KMS-11 (cell line): Measurements from ENCODE around the gene TPD52L2.

Source experiments
- H2AFZ ChIP-seq: fragments of 200-600 bp; sonication (generic); 2 replicates; pipeline ENCODE4 v1.6.1; 2016; ENCODE audit warnings: antibody characterized with exemption, mixed run types, low read depth
- H3K27ac ChIP-seq: fragments of 200-600 bp; sonication (generic); 2 replicates; pipeline ENCODE4 v1.6.1; 2016; ENCODE audit warnings: mild to moderate bottlenecking, mixed run types
- H3K27me3 ChIP-seq: fragments of 200-600 bp; sonication (generic); 2 replicates; pipeline ENCODE4 v1.6.1; 2017; ENCODE audit warnings: mild to moderate bottlenecking, low read depth, mixed run types, moderate library complexity; ENCODE audit not compliant: insufficient read depth
- H3K36me3 ChIP-seq: fragments of 200-600 bp; sonication (generic); 2 replicates; pipeline ENCODE4 v1.6.1; 2017; ENCODE audit warnings: mild to moderate bottlenecking, mixed run types; ENCODE audit not compliant: insufficient read depth
- H3K4me1 ChIP-seq: fragments of 200-600 bp; sonication (generic); 2 replicates; pipeline ENCODE4 v1.6.1; 2016; ENCODE audit warnings: mild to moderate bottlenecking, low read depth, mixed run types; ENCODE audit not compliant: poor library complexity, severe bottlenecking
- H3K4me2 ChIP-seq: fragments of 200-600 bp; sonication (generic); 2 replicates; pipeline ENCODE4 v1.7.0; 2016; ENCODE audit warnings: mild to moderate bottlenecking, mixed run types
- H3K4me3 ChIP-seq: fragments of 200-600 bp; sonication (generic); IDR thresholded peaks from 2 replicates; pipeline ENCODE4 v1.6.1; 2017; ENCODE audit warnings: low read depth, low read length, mixed read lengths; ENCODE audit not compliant: insufficient read depth
- H3K79me2 ChIP-seq: fragments of 200-600 bp; sonication (generic); 2 replicates; pipeline ENCODE4 v1.6.1; 2016; ENCODE audit warnings: low read depth, mixed run types; ENCODE audit not compliant: insufficient read depth
- H3K9ac ChIP-seq: fragments of 200-600 bp; sonication (generic); 2 replicates; pipeline ENCODE4 v1.6.1; 2016; ENCODE audit warnings: mild to moderate bottlenecking, mixed run types
- H4K20me1 ChIP-seq: fragments of 200-600 bp; sonication (generic); 2 replicates; pipeline ENCODE4 v1.6.1; 2016; ENCODE audit warnings: mild to moderate bottlenecking, mixed run types; ENCODE audit not compliant: insufficient read depth
- TF ChIP-seq, protein P1 (sequence below): fragments of 200-600 bp; sonication (generic); conservative IDR thresholded peaks from 2 replicates; pipeline ENCODE4 v1.6.1; 2017; ENCODE audit warnings: low read depth, mild to moderate bottlenecking, antibody characterized with exemption, low read length, moderate library complexity, mixed read lengths

The TPD52L2 gene

DNA sequence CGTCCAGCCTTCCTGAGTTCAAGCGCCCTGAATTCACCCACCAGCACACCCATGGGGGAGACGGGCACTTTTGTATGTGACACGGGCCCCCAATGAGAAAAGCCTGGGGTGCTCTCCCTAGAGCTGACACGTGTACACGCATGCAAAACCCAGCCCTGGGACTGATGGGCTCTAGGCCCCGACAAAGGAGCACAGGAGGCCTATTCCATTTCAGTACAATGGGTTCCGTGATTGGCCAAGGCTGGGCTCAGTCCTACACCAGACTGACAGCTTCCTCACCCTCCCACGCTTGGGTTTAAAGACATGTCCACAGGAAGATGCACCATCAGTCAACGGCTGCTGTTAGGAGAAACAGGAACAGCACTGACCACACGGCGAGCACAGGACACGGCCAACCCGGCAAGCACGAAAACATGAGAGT lies 42.8 kb upstream of the TPD52L2 start:
- H3K4me3 ChIP-seq: no peak overlapping the region
- TF ChIP-seq, protein P1, sequence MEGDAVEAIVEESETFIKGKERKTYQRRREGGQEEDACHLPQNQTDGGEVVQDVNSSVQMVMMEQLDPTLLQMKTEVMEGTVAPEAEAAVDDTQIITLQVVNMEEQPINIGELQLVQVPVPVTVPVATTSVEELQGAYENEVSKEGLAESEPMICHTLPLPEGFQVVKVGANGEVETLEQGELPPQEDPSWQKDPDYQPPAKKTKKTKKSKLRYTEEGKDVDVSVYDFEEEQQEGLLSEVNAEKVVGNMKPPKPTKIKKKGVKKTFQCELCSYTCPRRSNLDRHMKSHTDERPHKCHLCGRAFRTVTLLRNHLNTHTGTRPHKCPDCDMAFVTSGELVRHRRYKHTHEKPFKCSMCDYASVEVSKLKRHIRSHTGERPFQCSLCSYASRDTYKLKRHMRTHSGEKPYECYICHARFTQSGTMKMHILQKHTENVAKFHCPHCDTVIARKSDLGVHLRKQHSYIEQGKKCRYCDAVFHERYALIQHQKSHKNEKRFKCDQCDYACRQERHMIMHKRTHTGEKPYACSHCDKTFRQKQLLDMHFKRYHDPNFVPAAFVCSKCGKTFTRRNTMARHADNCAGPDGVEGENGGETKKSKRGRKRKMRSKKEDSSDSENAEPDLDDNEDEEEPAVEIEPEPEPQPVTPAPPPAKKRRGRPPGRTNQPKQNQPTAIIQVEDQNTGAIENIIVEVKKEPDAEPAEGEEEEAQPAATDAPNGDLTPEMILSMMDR: no peak
- no peaks in the 10 kb centered on the region for H3K36me3 ChIP-seq
- H3K4me2 ChIP-seq: no peak overlapping the region
- no peaks in the 10 kb centered on the region for H3K79me2 ChIP-seq
- no peak overlapping the region for H3K9ac ChIP-seq
- no peaks in the 10 kb centered on the region for H4K20me1 ChIP-seq
- H3K4me1 ChIP-seq: no peaks in the 10 kb centered on the region
- H2AFZ ChIP-seq: no peak overlapping the region
- no peak overlapping the region for H3K27ac ChIP-seq
- peaks cover 93% of the 10 kb centered on the region for H3K27me3 ChIP-seq

DNA sequence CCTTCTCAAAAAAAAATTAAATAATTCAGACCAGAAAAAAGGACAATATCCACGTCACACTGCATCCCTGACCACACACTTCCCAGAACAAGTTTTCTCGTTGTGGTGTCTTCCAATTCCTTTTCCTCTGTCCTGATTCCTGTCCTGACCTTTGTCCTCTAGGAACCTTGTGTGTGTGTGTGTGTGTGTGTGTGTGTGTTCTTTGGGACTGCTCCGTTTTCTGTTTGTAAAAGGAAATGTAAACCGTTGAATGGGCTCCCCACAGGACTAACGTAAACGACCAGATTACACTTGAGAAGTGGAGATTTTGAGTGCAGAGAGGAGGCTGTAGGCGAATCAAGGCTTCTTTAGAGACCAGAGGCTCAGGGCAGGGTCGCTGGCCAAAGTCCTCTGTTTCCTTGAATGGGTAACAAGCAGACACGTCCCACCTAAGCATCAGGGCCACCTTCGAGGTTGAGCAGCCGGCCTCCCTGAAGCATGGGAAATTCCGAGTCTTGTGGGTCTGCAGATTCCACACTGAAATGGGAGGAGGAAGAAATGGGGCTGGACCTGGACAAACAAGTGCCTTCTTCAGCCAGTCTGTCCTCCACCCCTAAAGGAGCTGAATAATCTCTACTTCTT lies 41.3 kb upstream of the TPD52L2 start:
- Histone ChIP-seq H3K4me3 (no peak overlapping the region), H3K27ac (no peak overlapping the region), H3K36me3 (no peaks in the 10 kb centered on the region), H2AFZ (no peak overlapping the region), H3K27me3 (peaks cover 92% of the 10 kb centered on the region), H3K9ac (no peak overlapping the region), H3K4me2 (no peak overlapping the region), H3K4me1 (no peaks in the 10 kb centered on the region), H4K20me1 (no peaks in the 10 kb centered on the region), H3K79me2 (no peaks in the 10 kb centered on the region)
- TF ChIP-seq, protein P1: no peak

DNA sequence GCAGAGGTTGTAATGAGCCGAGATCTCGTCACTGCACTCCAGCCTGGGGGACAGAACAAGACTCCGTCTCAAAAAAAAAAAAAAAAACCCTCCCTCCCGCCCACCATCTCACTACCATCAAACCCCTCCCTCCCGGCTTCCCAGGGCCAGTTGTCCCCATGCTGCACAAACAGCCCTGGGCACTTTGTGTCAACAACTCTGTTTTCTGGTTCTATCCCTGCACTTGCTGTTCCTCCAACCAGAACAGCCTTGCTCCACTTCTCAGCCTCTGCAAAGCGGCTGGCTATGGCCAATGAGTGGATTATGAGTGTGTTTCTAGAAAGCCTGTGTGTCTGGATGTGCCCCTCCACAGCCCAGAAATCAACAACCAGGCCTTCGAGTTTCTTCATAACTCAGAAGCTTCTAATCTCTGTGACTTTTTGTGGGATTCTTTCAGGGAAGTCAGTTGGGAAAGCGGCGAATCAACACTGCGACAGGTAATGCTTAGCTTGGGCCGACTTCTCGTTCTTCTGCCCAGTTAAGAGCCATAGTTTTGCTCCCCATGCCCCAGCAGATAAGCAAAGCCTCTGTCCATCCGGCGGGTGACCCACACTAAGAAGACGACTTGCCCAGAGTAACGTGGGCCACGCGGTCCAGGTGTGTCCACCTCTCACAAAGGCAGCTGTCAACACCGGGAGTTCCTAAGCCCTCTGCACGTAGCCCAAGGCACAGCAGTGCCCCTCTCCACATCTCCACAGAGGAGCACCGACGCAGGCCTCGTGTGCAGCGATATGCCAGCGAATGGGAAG lies 39.5 kb upstream of the TPD52L2 start:
- Histone ChIP-seq H3K27me3 (peaks cover 91% of the 10 kb centered on the region), H3K4me2 (no peak overlapping the region)

DNA sequence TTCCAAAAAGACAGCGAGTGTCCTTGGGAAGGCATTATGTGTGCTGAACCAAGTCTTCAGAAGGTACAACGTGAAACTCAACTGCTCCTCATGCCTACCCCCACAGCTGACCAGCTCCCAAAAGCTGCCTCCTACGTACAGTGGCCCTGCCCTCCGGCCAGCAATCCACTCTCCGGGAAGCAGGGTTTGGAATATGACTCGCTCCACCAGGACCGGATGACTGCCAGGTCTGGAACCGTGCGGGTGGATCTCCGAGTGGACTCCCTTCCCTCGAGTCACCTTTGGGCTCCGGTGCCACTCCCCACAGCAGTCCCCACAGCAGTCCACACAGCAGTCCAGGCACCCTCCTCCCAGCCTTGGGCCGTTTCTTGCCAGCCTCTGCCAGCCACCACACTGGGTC lies 38.3 kb upstream of the TPD52L2 start:
- H3K9ac ChIP-seq: no peak overlapping the region
- no peaks in the 10 kb centered on the region for H3K4me1 ChIP-seq
- H3K27me3 ChIP-seq: peaks cover 79% of the 10 kb centered on the region
- TF ChIP-seq, protein P1: no peak
- no peaks in the 10 kb centered on the region for H3K79me2 ChIP-seq
- no peak overlapping the region for H3K4me3 ChIP-seq
- no peaks in the 10 kb centered on the region for H4K20me1 ChIP-seq
- H3K36me3 ChIP-seq: no peaks in the 10 kb centered on the region
- H3K4me2 ChIP-seq: no peak overlapping the region
- no peak overlapping the region for H2AFZ ChIP-seq
- H3K27ac ChIP-seq: no peak overlapping the region

More for the DNA sequence above, 39.5 kb upstream of the TPD52L2 start:
- no peak overlapping the region for H2AFZ ChIP-seq
- no peak overlapping the region for H3K27ac ChIP-seq
- no peak overlapping the region for H3K4me3 ChIP-seq
- TF ChIP-seq, protein P1: no peak
- no peaks in the 10 kb centered on the region for H3K79me2 ChIP-seq
- H4K20me1 ChIP-seq: no peaks in the 10 kb centered on the region
- H3K4me1 ChIP-seq: no peaks in the 10 kb centered on the region
- H3K36me3 ChIP-seq: no peaks in the 10 kb centered on the region
- no peak overlapping the region for H3K9ac ChIP-seq
